ENCODE data around the gene CKAP4. TPM values are rescaled to one million over a fixed set of nuclear protein-coding genes. Genes with fewer than 3 reads are reported as not detected.
A peak's percentile ranks its signal among the peaks of the same experiment; 100 is the strongest.

CKAP4 gene
- total RNA-seq, 1 donor from 2014 or later = 24.1 TPM

GRCh38 chr12:106246891-106247673 lies 738 bp downstream of the CKAP4 start:
- FAIRE-seq = no peak
- peak; percentile 57 to 68 for DNase-seq (ENCODE audit: low spot score in 2 of 2)

GRCh38 chr12:106245767-106246166 lies 2.1 kb downstream of the CKAP4 start:
- FAIRE-seq (no peak), DNase-seq (ENCODE audit: low spot score in 2 of 2) (no peak)

GRCh38 chr12:106243620-106244019 lies 4.2 kb downstream of the CKAP4 start:
- FAIRE-seq (no peak), DNase-seq (ENCODE audit: low spot score in 2 of 2) (no peak)

- DNase-seq (ENCODE audit: low spot score in 2 of 2) (no peak), FAIRE-seq (no peak)
Observed at GRCh38 chr12:106240821-106241220, 7.0 kb downstream of the CKAP4 start.

- DNase-seq (ENCODE audit: low spot score in 2 of 2) (no peak), FAIRE-seq (no peak)
Observed at GRCh38 chr12:106239951-106240335, 7.9 kb downstream of the CKAP4 start.

GRCh38 chr12:106239241-106239950 lies 8.4 kb downstream of the CKAP4 start:
- FAIRE-seq = no peak
- no peak for DNase-seq (ENCODE audit: low spot score in 2 of 2)

- no peak for FAIRE-seq
Observed at GRCh38 chr12:106238146-106238545, 9.7 kb downstream of the CKAP4 start.

GRCh38 chr12:106235770-106236169 lies 12.1 kb downstream of the CKAP4 start:
- FAIRE-seq = no peak
- no peak for DNase-seq (ENCODE audit: low spot score in 2 of 2)

More at GRCh38 chr12:106238146-106238545, 9.7 kb downstream of the CKAP4 start:
- DNase-seq (ENCODE audit: low spot score in 2 of 2) = no peak

- DNase-seq (ENCODE audit: low spot score in 2 of 2) (no peak), FAIRE-seq (no peak)
Observed at GRCh38 chr12:106234449-106234848, 13.4 kb downstream of the CKAP4 start.

GRCh38 chr12:106233011-106233410 lies 14.8 kb downstream of the CKAP4 start:
- FAIRE-seq = no peak
- DNase-seq (ENCODE audit: low spot score in 2 of 2) = no peak

- no peak for FAIRE-seq
- DNase-seq (ENCODE audit: low spot score in 2 of 2) = no peak
Observed at GRCh38 chr12:106229036-106229591, 18.7 kb downstream of the CKAP4 start.

GRCh38 chr12:106228320-106228710 lies 19.5 kb downstream of the CKAP4 start:
- DNase-seq (ENCODE audit: low spot score in 2 of 2) = no peak
- FAIRE-seq = no peak

- FAIRE-seq (no peak), DNase-seq (ENCODE audit: low spot score in 2 of 2) (no peak)
Observed at GRCh38 chr12:106227641-106228319, 20.0 kb downstream of the CKAP4 start.

GRCh38 chr12:106226884-106227640 lies 20.8 kb downstream of the CKAP4 start:
- FAIRE-seq (no peak), DNase-seq (ENCODE audit: low spot score in 2 of 2) (peak; percentile 76)

- FAIRE-seq (no peak), DNase-seq (ENCODE audit: low spot score in 2 of 2) (no peak)
Observed at GRCh38 chr12:106224355-106224706, 23.5 kb downstream of the CKAP4 start.

GRCh38 chr12:106223485-106224354 lies 24.1 kb downstream of the CKAP4 start:
- no peak for FAIRE-seq
- peak; percentile 66 to 79 for DNase-seq (ENCODE audit: low spot score in 2 of 2)

- no peak for FAIRE-seq
Observed at GRCh38 chr12:106220536-106220935, 27.3 kb downstream of the CKAP4 start.

GRCh38 chr12:106219043-106219442 lies 28.8 kb downstream of the CKAP4 start:
- FAIRE-seq (no peak), DNase-seq (ENCODE audit: low spot score in 2 of 2) (no peak)

More at GRCh38 chr12:106220536-106220935, 27.3 kb downstream of the CKAP4 start:
- no peak for DNase-seq (ENCODE audit: low spot score in 2 of 2)

GRCh38 chr12:106217706-106218105 lies 30.1 kb downstream of the CKAP4 start:
- FAIRE-seq = no peak
- DNase-seq (ENCODE audit: low spot score in 2 of 2) = no peak
